ENCODE data around the gene CDH13. TPM values are rescaled to one million over a fixed set of nuclear protein-coding genes. Genes with fewer than 3 reads are reported as not detected.

The CDH13 gene
- total and polyA plus RNA-seq, 10 of the 15 experiments (the other 5 are each of a cell fraction or from before 2014, with no cell fraction given), result under 0.01 to 0.05 TPM; not detected in 8

DNA sequence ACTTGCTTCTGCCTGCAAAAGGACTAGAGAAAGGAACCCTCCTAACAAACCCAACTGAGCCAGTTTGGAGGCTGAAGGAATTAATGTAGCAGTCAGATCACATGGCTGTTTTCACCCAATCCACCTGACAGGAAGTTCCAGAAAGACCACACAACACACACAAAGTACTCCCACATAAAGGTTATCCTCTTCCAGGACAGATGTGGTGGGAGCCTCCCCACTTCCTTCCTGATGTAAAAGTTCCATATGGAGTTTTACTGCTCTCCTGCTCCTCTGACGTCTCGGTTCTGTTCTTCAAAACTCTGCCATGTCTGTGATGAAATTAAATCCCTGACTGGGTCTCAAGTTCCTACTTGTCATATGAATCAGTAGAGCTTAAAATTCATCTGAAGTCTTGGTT is 684.0 kb downstream of the CDH13 start (continued):
- no peak for TF ChIP-seq ZNF274 (IDR thresholded peaks at IDR 0.05; ENCODE audit: insufficient read depth, insufficient read length)
- no peak for TF ChIP-seq DPF2 (IDR thresholded peaks at IDR 0.05)
- TF ChIP-seq FOXK2 (IDR thresholded peaks at IDR 0.05), result no peak
- TF ChIP-seq SUPT20H (IDR thresholded peaks at IDR 0.05; ENCODE audit: borderline replicate concordance, control insufficient read depth, low read depth, low read length), result no peak
- TF ChIP-seq JUND (IDR thresholded peaks at IDR 0.05; ENCODE audit: low read depth, low read length), result no peak

DNA sequence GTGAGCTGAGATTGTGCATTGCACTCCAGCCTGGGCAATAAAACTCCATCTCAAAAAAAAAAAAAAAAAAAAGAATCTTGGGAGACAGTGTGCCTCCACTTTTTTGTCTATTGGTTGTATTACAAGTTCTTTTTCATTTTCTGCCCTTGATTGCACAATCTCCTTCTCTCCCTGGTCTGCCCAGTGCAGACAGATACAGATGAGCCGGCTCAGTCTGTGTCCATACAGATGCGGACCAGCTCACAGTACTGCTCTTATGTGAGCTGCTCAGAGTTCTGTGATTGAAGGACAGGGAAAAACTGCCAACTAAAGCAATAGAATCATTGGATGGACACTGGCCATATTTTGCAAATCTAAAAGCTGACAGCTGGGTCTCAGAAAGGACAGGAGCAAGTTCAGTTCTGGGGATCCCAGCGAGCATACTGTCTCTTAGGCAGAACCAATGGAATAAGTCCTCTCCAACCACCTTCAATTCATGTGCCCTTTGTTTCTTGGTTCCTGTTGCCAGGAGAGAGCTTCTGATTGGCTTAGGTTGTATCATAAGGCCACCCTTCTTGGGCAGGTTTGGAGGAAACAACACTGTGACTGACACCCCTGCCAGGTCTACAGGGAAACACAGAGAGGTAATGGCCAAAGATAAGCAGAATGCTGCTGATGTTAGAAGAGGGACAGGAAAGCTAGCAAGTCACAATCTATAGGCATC is 685.4 kb downstream of the CDH13 start:
- no peaks in the 10 kb centered on the region for H4K20me1 ChIP-seq (ENCODE audit: control insufficient read depth, insufficient read depth)
- SMC1A ChIA-PET (ENCODE audit: uncharacterized antibody, unreplicated experiment), result no interaction called here
- 44% methylated on average over 3 of the region's 3 CpGs for WGBS (ENCODE audit: insufficient coverage, insufficient replicate concordance, low lambda C conversion rate, missing lambda C conversion rate)
- in situ Hi-C loops (cut with MboI) (no loop called here), intact Hi-C loops (cut with micrococcal nuclease; ENCODE audit: unreplicated experiment) (no loop called here)
- H3K4me1 ChIP-seq (ENCODE audit: control insufficient read depth, insufficient read depth, low read length), result no peaks in the 10 kb centered on the region
- ATAC-seq (no peak), FAIRE-seq (no peak), DNase-seq (ENCODE audit: low read depth, low spot score) (no peak)
- H3K9ac ChIP-seq (ENCODE audit: control insufficient read depth, insufficient read depth, low read length), result no peak overlapping the region
- TF ChIP-seq ZNF622 (IDR thresholded peaks at IDR 0.05) (no peak), ZBED1 (IDR thresholded peaks at IDR 0.05; ENCODE audit: borderline replicate concordance) (no peak), PBX3 (IDR thresholded peaks at IDR 0.05; ENCODE audit: insufficient replicate concordance, low read depth, low read length) (no peak), STAT3 (IDR thresholded peaks at IDR 0.05; ENCODE audit: low read depth, low read length) (no peak), RAD51 (IDR thresholded peaks at IDR 0.05) (no peak), POLR2A (IDR thresholded peaks at IDR 0.05; ENCODE audit: low read depth, low read length) (no peak), CHD4 (IDR thresholded peaks at IDR 0.05) (no peak), DPF2 (IDR thresholded peaks at IDR 0.05) (no peak)
- TF ChIP-seq, protein P1, sequence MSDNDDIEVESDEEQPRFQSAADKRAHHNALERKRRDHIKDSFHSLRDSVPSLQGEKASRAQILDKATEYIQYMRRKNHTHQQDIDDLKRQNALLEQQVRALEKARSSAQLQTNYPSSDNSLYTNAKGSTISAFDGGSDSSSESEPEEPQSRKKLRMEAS (IDR thresholded peaks at IDR 0.05; ENCODE audit: low read depth, low read length), result no peak
- no peaks in the 10 kb centered on the region for H3K27me3 ChIP-seq (replicated peaks in 1 of 2; ENCODE audit: control insufficient read depth in 2 of 2, insufficient read depth in 2 of 2, low read length in 1 of 2)
- CTCF ChIA-PET, result no interaction called here
- RAD21 ChIA-PET (ENCODE audit: unreplicated experiment), result no interaction called here
- no peaks in the 10 kb centered on the region for H3K9me3 ChIP-seq (replicated peaks; ENCODE audit: control insufficient read depth, insufficient read depth, low read length)
- no peak overlapping the region for H3K4me2 ChIP-seq (ENCODE audit: control insufficient read depth, insufficient read depth)
- no peak overlapping the region for H3K4me3 ChIP-seq
- no peaks in the 10 kb centered on the region for H3K79me2 ChIP-seq (ENCODE audit: control insufficient read depth, insufficient read depth, low read length)
- BruUV-seq (replicated peaks), result no TSS peak
- H3K27ac ChIP-seq (ENCODE audit: control insufficient read depth, insufficient read depth), result no peak overlapping the region
- H3K36me3 ChIP-seq (ENCODE audit: control insufficient read depth in 2 of 2, insufficient read depth in 2 of 2, low read length in 1 of 2), result no peaks in the 10 kb centered on the region
- H2AFZ ChIP-seq (ENCODE audit: control insufficient read depth, low read depth, low read length), result no peak overlapping the region
- POLR2A ChIA-PET, result no interaction called here
